Thymus (tissue), 11 donors: ENCODE measurements around the gene KDM2B. TPM values are rescaled to one million over a fixed set of nuclear protein-coding genes. Genes with fewer than 3 reads are reported as not detected.
"Not testable (repeated sequence)": the region's sequence is repeated elsewhere in the genome, so short reads cannot be mapped to it uniquely, and the experiment has no call there.

Experiments used
- DNase-seq, 9 donors: peaks; one replicate each; pipeline ENCODE4 v3.0.0-alpha.2; 2013; ENCODE audit warnings: low spot score in 9 of 9, low read depth in 6 of 9, missing footprints in 1 of 9
- H3K27ac ChIP-seq, 2 donors: one replicate each; pipeline ENCODE4 v1.5.1; 2013; ENCODE audit warnings: control low read depth in 1 of 2, low read depth in 1 of 2, low read length in 1 of 2, mild to moderate bottlenecking in 1 of 2, moderate library complexity in 1 of 2
- H3K27me3 ChIP-seq, 2 donors: one replicate each; pipeline ENCODE4 v1.5.1; 2013; ENCODE audit warnings: low read length in 1 of 2; ENCODE audit not compliant: control insufficient read depth in 2 of 2, insufficient read depth in 1 of 2
- H3K36me3 ChIP-seq, 2 donors: one replicate each; pipeline ENCODE4 v1.5.1; 2013; ENCODE audit warnings: low read length in 1 of 2, mild to moderate bottlenecking in 1 of 2, moderate library complexity in 1 of 2; ENCODE audit not compliant: control insufficient read depth in 2 of 2, insufficient read depth in 2 of 2
- H3K4me1 ChIP-seq, 2 donors: one replicate each; pipeline ENCODE4 v1.5.1; 2013; ENCODE audit warnings: low read length in 2 of 2; ENCODE audit not compliant: control insufficient read depth in 2 of 2, insufficient read depth in 2 of 2
- H3K4me3 ChIP-seq, 2 donors: one replicate each; pipeline ENCODE4 v1.5.1; 2013; ENCODE audit warnings: low read length in 2 of 2, control low read depth in 1 of 2, mild to moderate bottlenecking in 1 of 2
- H3K9me3 ChIP-seq, 2 donors: one replicate each; pipeline ENCODE4 v1.5.1; 2013; ENCODE audit warnings: low read length in 1 of 2, mild to moderate bottlenecking in 1 of 2; ENCODE audit not compliant: control insufficient read depth in 2 of 2, insufficient read depth in 1 of 2
- WGBS: extraction: QIAGEN DNeasy Blood & Tissue Kit; methylation state at CpG from one replicate; pipeline ENCODE4 v1.1.7; 2013; 5-methylcytosine and 5-hydroxymethylcytosine counted together
- polyA plus RNA-seq: library from polyadenylated mRNA; stranded (reverse); fragments of 200-250 nt; gene quantifications from one replicate; pipeline ENCODE4 v1.2.3, GENCODE V29; 2013
- total RNA-seq: library from RNA; stranded (reverse); fragments of 120-200 nt; gene quantifications from one replicate; pipeline ENCODE4 v1.2.4, GENCODE V29; 2013
- donor health status: healthy.

Gene KDM2B
- total and polyA plus RNA-seq, 2 donors = 25.9 to 26.4 TPM

- Histone ChIP-seq H3K4me3 (no peak overlapping the region), H3K27me3 (no peaks in the 10 kb centered on the region), H3K9me3 (no peaks in the 10 kb centered on the region), H3K27ac (no peak overlapping the region), H3K4me1 (no peaks in the 10 kb centered on the region), H3K36me3 (no peaks in the 10 kb centered on the region)
- WGBS = 63% methylated on average over 10 of the region's 10 CpGs
- peak in 2 of 9 donors; percentile 6 to 31 for DNase-seq
Measured at GRCh38 chr12:121391619-121392324, 189.1 kb downstream of the KDM2B start.

DNA sequence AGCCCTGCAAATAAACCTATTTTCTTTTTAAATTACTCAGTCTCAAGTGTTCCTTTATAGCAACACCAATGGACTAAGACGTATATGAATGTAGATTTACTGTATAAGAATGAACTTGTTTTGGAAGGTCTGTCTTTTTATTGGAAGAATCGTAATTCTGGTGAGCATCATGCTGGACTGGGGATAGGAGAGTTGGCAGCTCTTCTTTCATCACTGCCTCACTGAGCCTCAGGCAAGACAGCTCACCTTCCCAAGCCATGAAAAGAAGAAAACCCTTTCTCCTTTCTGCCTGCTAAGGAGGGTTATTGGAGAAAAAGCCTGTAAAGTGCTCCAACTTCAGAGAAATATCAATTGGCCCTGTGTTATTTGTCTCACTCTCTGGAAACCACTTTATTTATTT lies 190.0 kb downstream of the KDM2B start:
- Histone ChIP-seq H3K9me3 (no peaks in the 10 kb centered on the region), H3K4me3 (no peak overlapping the region), H3K27me3 (no peaks in the 10 kb centered on the region), H3K36me3 (no peaks in the 10 kb centered on the region), H3K27ac (no peak overlapping the region), H3K4me1 (no peaks in the 10 kb centered on the region)
- no peak for DNase-seq
- 98% methylated on average over 2 of the region's 2 CpGs for WGBS

DNA sequence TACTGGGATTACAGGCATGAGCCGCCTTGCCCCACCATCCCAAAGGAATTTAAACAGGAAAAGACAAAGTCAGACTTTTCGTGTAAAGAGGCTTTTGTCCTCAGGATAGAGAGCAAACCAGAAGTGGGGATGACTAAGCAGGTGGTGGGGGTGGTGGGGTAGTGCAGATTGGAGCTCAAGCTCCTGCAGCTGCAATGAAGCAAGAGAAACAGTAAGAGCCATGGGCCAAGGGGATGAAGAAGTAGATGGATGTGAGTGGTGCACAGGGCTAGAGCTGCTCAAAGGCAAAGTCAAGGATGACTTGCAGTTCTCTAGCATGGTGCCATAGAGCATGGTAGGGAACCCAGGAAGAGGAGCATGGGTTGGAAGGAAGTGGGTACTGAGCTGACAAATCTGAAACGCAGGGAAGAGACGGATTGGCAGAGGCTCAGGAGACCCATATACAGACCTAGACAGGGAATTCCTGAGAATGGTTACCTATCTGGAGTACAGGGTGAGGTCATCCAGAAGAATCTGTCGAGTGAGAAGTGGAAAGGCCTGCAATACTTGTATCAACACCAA lies 192.3 kb downstream of the KDM2B start:
- Histone ChIP-seq H3K9me3 (no peaks in the 10 kb centered on the region), H3K36me3 (no peaks in the 10 kb centered on the region)
- 69% methylated on average over 5 of the region's 5 CpGs for whole genome bisulfite sequencing

DNA sequence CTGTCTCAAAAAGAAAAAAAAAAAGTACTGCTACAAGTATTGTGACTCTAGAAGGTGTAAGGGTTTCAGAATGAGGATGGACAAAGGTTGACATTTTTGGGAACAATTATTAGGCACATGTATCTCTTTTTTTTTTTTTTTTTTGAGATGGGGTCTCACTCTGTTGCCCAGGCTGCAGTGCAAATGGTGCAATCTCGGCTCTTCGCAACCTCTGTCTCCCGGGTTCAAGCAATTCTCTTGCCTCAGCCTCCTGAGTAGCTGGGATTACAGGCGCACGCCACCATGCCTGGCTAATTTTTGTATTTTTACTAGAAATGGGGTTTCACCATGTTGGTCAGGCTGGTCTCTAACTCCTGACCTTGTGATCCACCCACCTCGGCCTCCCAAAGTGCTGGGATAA lies 195.9 kb downstream of the KDM2B start:
- 82% methylated on average over 6 of the region's 6 CpGs for WGBS
- H3K4me3 ChIP-seq, H3K27ac ChIP-seq, H3K27me3 ChIP-seq, H3K36me3 ChIP-seq, DNase-seq, H3K4me1 ChIP-seq, H3K9me3 ChIP-seq: not testable (repeated sequence)

More for the DNA sequence above, 192.3 kb downstream of the KDM2B start:
- DNase-seq = no peak
- no peak overlapping the region for H3K4me3 ChIP-seq
- no peaks in the 10 kb centered on the region for H3K4me1 ChIP-seq
- no peak overlapping the region for H3K27ac ChIP-seq
- H3K27me3 ChIP-seq = no peaks in the 10 kb centered on the region

GRCh38 chr12:121383601-121384021 lies 197.2 kb downstream of the KDM2B start:
- no peak overlapping the region for H3K4me3 ChIP-seq
- no peaks in the 10 kb centered on the region for H3K9me3 ChIP-seq
- 95% methylated on average over 9 of the region's 9 CpGs for WGBS
- H3K36me3 ChIP-seq = no peaks in the 10 kb centered on the region
- DNase-seq = no peak
- H3K27ac ChIP-seq = no peak overlapping the region
- H3K4me1 ChIP-seq = no peaks in the 10 kb centered on the region
- no peaks in the 10 kb centered on the region for H3K27me3 ChIP-seq

DNA sequence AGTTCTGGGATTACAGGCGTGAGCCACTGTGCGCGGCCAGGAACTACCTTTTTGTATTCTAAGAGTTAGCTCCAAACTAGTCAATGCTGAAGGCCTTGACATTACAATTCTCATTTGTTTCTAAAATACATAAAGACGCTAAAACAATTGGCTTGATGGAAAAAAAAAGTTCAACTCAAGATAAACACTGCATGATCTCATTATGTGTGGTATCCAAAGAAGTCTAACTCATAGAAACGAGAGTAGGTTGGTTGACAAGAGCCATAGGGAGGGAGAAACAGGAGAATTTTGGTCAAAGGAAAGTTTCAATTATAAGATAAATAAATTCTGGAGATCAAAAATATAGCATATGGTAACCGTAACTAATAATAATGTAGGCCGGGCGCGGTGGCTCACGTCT lies 200.9 kb downstream of the KDM2B start:
- Histone ChIP-seq H3K27ac (no peak overlapping the region), H3K4me3 (no peak overlapping the region), H3K9me3 (peaks cover 0 to 7% of the 10 kb centered on the region in 2 donors), H3K36me3 (no peaks in the 10 kb centered on the region), H3K27me3 (no peaks in the 10 kb centered on the region), H3K4me1 (no peaks in the 10 kb centered on the region)
- DNase-seq = no peak
- 97% methylated on average over 10 of the region's 10 CpGs for WGBS

Other genes starting within 250 kb of the KDM2B start
- 119 TPM for gene ANAPC5, start 228.6 kb downstream of the KDM2B start, total RNA-seq
- 173 TPM for gene ANAPC5, start 228.6 kb downstream of the KDM2B start, polyA plus RNA-seq
- 41.2 TPM for gene RNF34, start 180.9 kb downstream of the KDM2B start, total RNA-seq
- gene RNF34, start 180.9 kb downstream of the KDM2B start, polyA plus RNA-seq = 36.9 TPM
- gene ORAI1, start 45.5 kb upstream of the KDM2B start, total RNA-seq = 6.4 TPM
- gene ORAI1, start 45.5 kb upstream of the KDM2B start, polyA plus RNA-seq = 12.8 TPM
- gene MORN3, start 88.6 kb upstream of the KDM2B start, total RNA-seq = 3.1 TPM
- 4.9 TPM for gene MORN3, start 88.6 kb upstream of the KDM2B start, polyA plus RNA-seq
- gene TMEM120B, start 131.7 kb upstream of the KDM2B start, total RNA-seq = 2.4 TPM
- gene TMEM120B, start 131.7 kb upstream of the KDM2B start, polyA plus RNA-seq = 7.7 TPM
- 33.3 TPM for gene RHOF, start 212.7 kb upstream of the KDM2B start, total RNA-seq
- 12.9 TPM for gene RHOF, start 212.7 kb upstream of the KDM2B start, polyA plus RNA-seq
- gene SETD1B, start 223.0 kb upstream of the KDM2B start, total RNA-seq = 3.0 TPM
- 11.8 TPM for gene SETD1B, start 223.0 kb upstream of the KDM2B start, polyA plus RNA-seq